SHP77 treated with DMSO at 0.1 percent for 48 hours (cell line): ENCODE data around the gene GMDS.

ENCODE experiments used
- DNase-seq: peaks from one replicate; lab custom pipeline; 2025; lab: John Stamatoyannopoulos, UW

GMDS gene

GRCh38 chr6:1586861-1587450, 658.4 kb downstream of the GMDS start:
- DNase-seq, result no peak

GRCh38 chr6:1586256-1586655, 659.1 kb downstream of the GMDS start:
- DNase-seq, result no peak

- no peak for DNase-seq
These were observed 659.7 kb downstream of the GMDS start for GRCh38 chr6:1585669-1586049.

- no peak for DNase-seq
These were observed 660.3 kb downstream of the GMDS start for GRCh38 chr6:1584996-1585668.

- no peak for DNase-seq
These were observed 661.3 kb downstream of the GMDS start for GRCh38 chr6:1584146-1584545.

- DNase-seq, result no peak
These were observed 664.0 kb downstream of the GMDS start for GRCh38 chr6:1581120-1581991.

- no peak for DNase-seq
These were observed 664.8 kb downstream of the GMDS start for GRCh38 chr6:1580585-1580984.

- DNase-seq, result no peak
These were observed 665.3 kb downstream of the GMDS start for GRCh38 chr6:1580109-1580508.

- DNase-seq, result no peak
These were observed 666.3 kb downstream of the GMDS start for GRCh38 chr6:1579096-1579495.

- DNase-seq, result no peak
These were observed 667.3 kb downstream of the GMDS start for GRCh38 chr6:1577896-1578745.

GRCh38 chr6:1577146-1577680, 668.2 kb downstream of the GMDS start:
- DNase-seq, result no peak

GRCh38 chr6:1576711-1577110, 668.7 kb downstream of the GMDS start:
- no peak for DNase-seq

GRCh38 chr6:1576166-1576565, 669.2 kb downstream of the GMDS start:
- no peak for DNase-seq

GRCh38 chr6:1575210-1576041, 670.0 kb downstream of the GMDS start:
- no peak for DNase-seq

- no peak for DNase-seq
These were observed 670.6 kb downstream of the GMDS start for GRCh38 chr6:1574890-1575209.

GRCh38 chr6:1574083-1574761, 671.2 kb downstream of the GMDS start:
- no peak for DNase-seq
